H1 (cell line): ENCODE results near the gene NIFK. TPM values are rescaled to one million over a fixed set of nuclear protein-coding genes. Genes with fewer than 3 reads are reported as not detected.

Experiments
- polyA plus RNA-seq, 7 experiments: library from polyadenylated mRNA; depleted of rRNA in 3 of 7; stranded (reverse) in 5 of 7; unstranded in 2 of 7; fragments of >200 nt in 5 of 7; fragments of 200-250 nt in 2 of 7; gene quantifications; 1 replicate in 5 of 7; 2 replicates in 1 of 7; 4 replicates in 1 of 7; pipeline versions ENCODE4 v1.2.1 to v1.2.3, GENCODE V29; 2011 to 2013; ENCODE audit warnings: missing spikeins in 2 of 7, mixed read lengths in 2 of 7
- total RNA-seq: library from RNA; stranded (reverse); fragmentation: NEBNext Ultra II Directional; extraction: Animal tissue kit (Norgen Biotek cat#: 25700); gene quantifications from 2 replicates; pipeline ENCODE4 v1.2.1, GENCODE V29; 2021

NIFK gene
- total and polyA plus RNA-seq, 2 of the 8 experiments (the other 6 are each of a cell fraction or from before 2014, with no cell fraction given), result 24.4 to 117 TPM

Other genes with a start within 250 kb of the NIFK start
- gene RNU4ATAC, start 206.0 kb downstream of the NIFK start, total RNA-seq, result not detected in 2 replicates
- gene RNU4ATAC, start 206.0 kb downstream of the NIFK start, polyA plus RNA-seq (2011; rRNA removed), result not detected in 2 replicates
- gene CLASP1, start 87.4 kb downstream of the NIFK start, total RNA-seq, result 44.3 and 53.9 TPM in 2 replicates
- 7.3 and 9.2 TPM in 2 replicates for gene CLASP1, start 87.4 kb downstream of the NIFK start, polyA plus RNA-seq (2011; rRNA removed)
- gene TSN, start 18.8 kb upstream of the NIFK start, total RNA-seq, result 96.1 and 96.3 TPM in 2 replicates
- 30.6 and 44.4 TPM in 2 replicates for gene TSN, start 18.8 kb upstream of the NIFK start, polyA plus RNA-seq (2011; rRNA removed)